A673 (cell line): ENCODE results near the gene PHLDB2. TPM values are rescaled to one million over a fixed set of nuclear protein-coding genes. Genes with fewer than 3 reads are reported as not detected.
A peak's percentile ranks its signal among the peaks of the same experiment; 100 is the strongest.

Experiments
- BruUV-seq: library from RNA; stranded (reverse); fragments of 400-500 nt; replicated peaks from 2 replicates; lab custom pipeline; 2021; lab: Mats Ljungman, UMichigan
- CTCF ChIA-PET: fragments of 300-600 bp; sonication (Branson Sonifier 250); formaldehyde crosslinking; loops from one replicate; lab custom pipeline; 2022; ENCODE audit warnings: antibody characterized with exemption; lab: Charles Lee
- POLR2A ChIA-PET: fragments of 300-600 bp; sonication (Branson Sonifier 250); formaldehyde crosslinking; loops from one replicate; lab custom pipeline; 2022; ENCODE audit warnings: antibody characterized with exemption; ENCODE audit not compliant: low non-redundant PET; lab: Charles Lee
- DNase-seq: peaks from one replicate; pipeline ENCODE4 v3.0.0-alpha.2; 2015; ENCODE audit warnings: low spot score
- H3K27ac ChIP-seq: fragments of 200-600 bp; sonication (generic); 2 replicates; pipeline ENCODE4 v1.5.1; 2016; ENCODE audit warnings: mixed run types, low read depth, mild to moderate bottlenecking, mixed read lengths, antibody characterized with exemption, low read length; ENCODE audit not compliant: poor library complexity, severe bottlenecking
- H3K27me3 ChIP-seq: fragments of 200-600 bp; sonication (generic); replicated peaks from 2 replicates; pipeline ENCODE4 v1.6.1; 2017; ENCODE audit warnings: mixed run types, low read depth, mild to moderate bottlenecking, mixed read lengths, antibody characterized with exemption, low read length; ENCODE audit not compliant: insufficient read depth, poor library complexity
- H3K36me3 ChIP-seq: fragments of 200-600 bp; sonication (generic); 2 replicates; pipeline ENCODE4 v1.6.1; 2016; ENCODE audit warnings: mixed run types, mild to moderate bottlenecking, mixed read lengths, antibody characterized with exemption, low read length; ENCODE audit not compliant: insufficient read depth, poor library complexity, severe bottlenecking
- H3K4me1 ChIP-seq: fragments of 200-600 bp; sonication (generic); 2 replicates; pipeline ENCODE4 v1.6.1; 2017; ENCODE audit warnings: mixed run types, mild to moderate bottlenecking, mixed read lengths, antibody characterized with exemption, low read length; ENCODE audit not compliant: insufficient read depth, poor library complexity, severe bottlenecking
- H3K4me3 ChIP-seq: fragments of 200-600 bp; sonication (generic); 2 replicates; pipeline ENCODE4 v1.5.1; 2016; ENCODE audit warnings: low read depth, mixed run types, mild to moderate bottlenecking, mixed read lengths, low read length; ENCODE audit not compliant: poor library complexity, severe bottlenecking
- H3K9me3 ChIP-seq: fragments of 200-600 bp; sonication (generic); 2 replicates; pipeline ENCODE4 v1.6.1; 2016; ENCODE audit warnings: mixed run types, low read depth, mild to moderate bottlenecking, mixed read lengths, antibody characterized with exemption, low read length; ENCODE audit not compliant: poor library complexity, severe bottlenecking
- EZH2 ChIP-seq: fragments of 200-600 bp; sonication (generic); IDR thresholded peaks from 2 replicates; pipeline ENCODE4 v1.6.1; 2017; ENCODE audit warnings: borderline replicate concordance, low read depth, mild to moderate bottlenecking, mixed read lengths, antibody characterized with exemption, low read length; ENCODE audit not compliant: poor library complexity, severe bottlenecking
- intact Hi-C: fragments of 100-400 bp; cut with micrococcal nuclease; formaldehyde crosslinking; loops from one replicate; pipeline ENCODE4 v1.10.0; 2022; ENCODE audit not compliant: unreplicated experiment
- total RNA-seq: library from RNA; stranded (reverse); gene quantifications from 2 replicates; pipeline ENCODE4 v1.2.3, GENCODE V29; 2021
- TF ChIP-seq, protein P1 (sequence below): fragments of 300-800, 200-600 bp; sonication (generic); conservative IDR thresholded peaks from 2 replicates; pipeline ENCODE4 v1.5.1; 2017; ENCODE audit warnings: low read depth, mild to moderate bottlenecking, antibody characterized with exemption, low read length, moderate library complexity, mixed read lengths

The PHLDB2 gene
- total RNA-seq, 1 experiment from 2014 or later: 13.1 TPM

DNA sequence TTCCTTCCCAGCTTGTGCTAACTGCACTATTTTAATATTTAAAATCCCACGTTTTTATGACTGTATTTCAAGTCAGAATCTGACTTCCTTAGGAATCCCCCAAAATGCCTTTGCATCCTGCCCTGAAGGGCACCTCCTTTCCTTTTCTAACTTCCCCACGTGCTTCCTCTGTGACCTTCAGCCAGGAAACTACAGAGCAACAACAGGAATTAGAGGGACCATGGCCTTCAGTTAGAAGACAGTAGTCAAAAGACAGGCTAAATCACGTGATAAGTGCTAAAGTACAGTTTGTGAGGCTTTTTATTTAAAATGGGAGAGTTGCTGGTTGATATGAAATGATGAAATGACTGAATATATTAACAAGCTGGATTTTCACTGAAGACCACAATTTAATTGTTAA, 108.0 kb downstream of the PHLDB2 start:
- ChIA-PET CTCF (interaction anchor here (1.0 to 2.8 kb wide), 6 partner anchors 46 to 249 kb away, joined by 3 to 29 read pairs (median 6); no protein-coding TSS in a partner anchor), POLR2A (interaction anchor here (0.6 kb wide), 1 partner anchor 70 kb away, joined by 11 read pairs; no protein-coding TSS in a partner anchor)
- intact Hi-C loops: loop anchor here (1.0 to 5.0 kb wide), 3 partner anchors 72 to 300 kb away; no protein-coding TSS in a partner anchor
- H3K4me1 ChIP-seq: peaks cover 7% of the 10 kb centered on the region
- no peaks in the 10 kb centered on the region for H3K27me3 ChIP-seq
- no TSS peak for BruUV-seq
- DNase-seq: no peak
- H3K9me3 ChIP-seq: no peaks in the 10 kb centered on the region
- H3K36me3 ChIP-seq: no peaks in the 10 kb centered on the region
- H3K4me3 ChIP-seq: no peak overlapping the region
- H3K27ac ChIP-seq: no peak overlapping the region
- TF ChIP-seq, protein P1, sequence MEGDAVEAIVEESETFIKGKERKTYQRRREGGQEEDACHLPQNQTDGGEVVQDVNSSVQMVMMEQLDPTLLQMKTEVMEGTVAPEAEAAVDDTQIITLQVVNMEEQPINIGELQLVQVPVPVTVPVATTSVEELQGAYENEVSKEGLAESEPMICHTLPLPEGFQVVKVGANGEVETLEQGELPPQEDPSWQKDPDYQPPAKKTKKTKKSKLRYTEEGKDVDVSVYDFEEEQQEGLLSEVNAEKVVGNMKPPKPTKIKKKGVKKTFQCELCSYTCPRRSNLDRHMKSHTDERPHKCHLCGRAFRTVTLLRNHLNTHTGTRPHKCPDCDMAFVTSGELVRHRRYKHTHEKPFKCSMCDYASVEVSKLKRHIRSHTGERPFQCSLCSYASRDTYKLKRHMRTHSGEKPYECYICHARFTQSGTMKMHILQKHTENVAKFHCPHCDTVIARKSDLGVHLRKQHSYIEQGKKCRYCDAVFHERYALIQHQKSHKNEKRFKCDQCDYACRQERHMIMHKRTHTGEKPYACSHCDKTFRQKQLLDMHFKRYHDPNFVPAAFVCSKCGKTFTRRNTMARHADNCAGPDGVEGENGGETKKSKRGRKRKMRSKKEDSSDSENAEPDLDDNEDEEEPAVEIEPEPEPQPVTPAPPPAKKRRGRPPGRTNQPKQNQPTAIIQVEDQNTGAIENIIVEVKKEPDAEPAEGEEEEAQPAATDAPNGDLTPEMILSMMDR: no peak
- TF ChIP-seq EZH2: no peak

DNA sequence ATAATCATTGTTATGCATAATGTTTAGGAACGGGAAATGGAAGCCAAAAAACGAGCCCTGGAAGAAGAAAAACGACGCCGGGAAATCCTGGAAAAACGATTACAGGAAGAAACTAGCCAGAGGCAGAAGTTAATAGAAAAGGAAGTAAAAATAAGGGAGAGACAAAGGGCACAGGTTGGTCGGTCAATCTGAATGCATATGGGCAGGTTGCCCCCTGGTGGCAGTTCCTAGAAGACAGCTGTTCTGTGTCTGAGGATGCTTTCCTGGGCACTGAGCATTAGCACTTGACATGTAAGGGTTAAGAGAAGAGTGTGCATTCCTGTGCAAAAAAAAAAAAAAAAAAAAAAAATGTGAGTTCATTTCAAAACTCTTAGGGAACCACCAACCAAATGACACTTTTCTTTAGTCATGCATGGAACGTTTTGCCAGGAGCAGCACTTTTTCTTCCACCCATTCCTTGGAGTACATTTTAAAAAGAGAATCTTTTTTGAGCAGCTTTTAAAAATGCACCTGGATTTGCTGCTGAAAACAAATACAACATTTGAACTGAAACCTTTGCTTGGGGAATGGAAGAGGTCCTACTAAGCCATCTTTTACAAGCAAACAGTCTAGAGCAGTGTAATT, 108.7 kb downstream of the PHLDB2 start:
- ChIA-PET CTCF (interaction anchor here (1.0 to 2.8 kb wide), 7 partner anchors 45 to 252 kb away, joined by 3 to 29 read pairs (median 6); no protein-coding TSS in a partner anchor), POLR2A (interaction anchor here (0.6 kb wide), 1 partner anchor 71 kb away, joined by 11 read pairs; no protein-coding TSS in a partner anchor)
- Histone ChIP-seq H3K27me3 (no peaks in the 10 kb centered on the region), H3K36me3 (no peaks in the 10 kb centered on the region), H3K9me3 (no peaks in the 10 kb centered on the region), H3K27ac (no peak overlapping the region), H3K4me3 (no peak overlapping the region), H3K4me1 (peaks cover 7% of the 10 kb centered on the region)
- DNase-seq: peak; percentile 83
- intact Hi-C loops: loop anchor here (1.0 to 5.0 kb wide), 3 partner anchors 72 to 300 kb away; no protein-coding TSS in a partner anchor
- TF ChIP-seq, protein P1: peak; percentile 92
- no peak for TF ChIP-seq EZH2
- BruUV-seq: no TSS peak

DNA sequence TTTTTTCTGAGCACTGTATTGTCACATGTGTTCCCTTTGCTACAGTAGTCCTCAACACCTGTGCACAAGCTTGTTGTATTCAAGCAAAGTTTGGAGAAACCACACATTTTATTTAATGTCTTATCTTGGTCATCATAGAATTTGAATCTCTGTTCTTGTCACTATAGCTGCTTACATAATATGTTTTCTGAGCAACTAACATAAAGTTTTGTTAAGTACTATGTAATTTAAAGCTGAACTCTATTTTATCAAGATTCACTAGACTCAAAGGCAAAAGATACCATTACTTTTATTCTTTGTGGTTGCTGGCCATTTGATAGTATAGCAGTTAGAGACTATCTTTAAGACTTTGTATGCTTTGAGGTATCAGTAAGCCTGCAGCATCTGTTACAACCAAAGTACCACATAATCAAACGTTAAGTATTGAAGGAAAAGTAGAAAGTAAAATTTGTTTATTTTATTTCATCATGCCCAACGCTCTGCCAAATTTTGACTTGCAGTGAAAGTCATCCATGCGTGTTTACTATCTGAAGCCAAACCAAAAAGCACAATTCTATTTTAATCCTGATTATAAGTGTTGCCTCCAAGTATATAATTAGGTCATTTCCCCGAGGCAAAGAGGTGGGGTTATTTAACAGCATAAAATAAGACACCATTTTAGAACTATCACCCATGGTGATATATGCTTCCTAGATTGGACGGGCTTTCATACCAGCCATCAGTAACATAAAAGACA, 109.4 kb downstream of the PHLDB2 start:
- TF ChIP-seq, protein P1: no peak
- TF ChIP-seq EZH2: no peak
- no peak for DNase-seq
- no peak overlapping the region for H3K27ac ChIP-seq
- H3K4me1 ChIP-seq: peaks cover 7% of the 10 kb centered on the region
- no peaks in the 10 kb centered on the region for H3K27me3 ChIP-seq
- ChIA-PET CTCF (interaction anchor here (1.0 to 2.8 kb wide), 6 partner anchors 73 to 253 kb away, joined by 3 to 29 read pairs (median 6); no protein-coding TSS in a partner anchor), POLR2A (no interaction called here)
- intact Hi-C loops: loop anchor here (5.0 kb wide), 1 partner anchor 301 kb away; no protein-coding TSS in a partner anchor
- no peak overlapping the region for H3K4me3 ChIP-seq
- BruUV-seq: no TSS peak
- no peaks in the 10 kb centered on the region for H3K36me3 ChIP-seq
- H3K9me3 ChIP-seq: no peaks in the 10 kb centered on the region
